HG02571 (cell line): ENCODE measurements around the gene CD6.
A peak's percentile ranks its signal among the peaks of the same experiment; 100 is the strongest.
"Not testable (repeated sequence)": the region's sequence is repeated elsewhere in the genome, so short reads cannot be mapped to it uniquely, and the experiment has no call there.

Experiments used
- ATAC-seq: cut with Tn5 transposase; IDR thresholded peaks from one replicate; pipeline ENCODE4 v1.9.1; 2021; ENCODE audit warnings: mild to moderate bottlenecking, moderate library complexity; ENCODE audit not compliant: unreplicated experiment

Gene CD6

DNA sequence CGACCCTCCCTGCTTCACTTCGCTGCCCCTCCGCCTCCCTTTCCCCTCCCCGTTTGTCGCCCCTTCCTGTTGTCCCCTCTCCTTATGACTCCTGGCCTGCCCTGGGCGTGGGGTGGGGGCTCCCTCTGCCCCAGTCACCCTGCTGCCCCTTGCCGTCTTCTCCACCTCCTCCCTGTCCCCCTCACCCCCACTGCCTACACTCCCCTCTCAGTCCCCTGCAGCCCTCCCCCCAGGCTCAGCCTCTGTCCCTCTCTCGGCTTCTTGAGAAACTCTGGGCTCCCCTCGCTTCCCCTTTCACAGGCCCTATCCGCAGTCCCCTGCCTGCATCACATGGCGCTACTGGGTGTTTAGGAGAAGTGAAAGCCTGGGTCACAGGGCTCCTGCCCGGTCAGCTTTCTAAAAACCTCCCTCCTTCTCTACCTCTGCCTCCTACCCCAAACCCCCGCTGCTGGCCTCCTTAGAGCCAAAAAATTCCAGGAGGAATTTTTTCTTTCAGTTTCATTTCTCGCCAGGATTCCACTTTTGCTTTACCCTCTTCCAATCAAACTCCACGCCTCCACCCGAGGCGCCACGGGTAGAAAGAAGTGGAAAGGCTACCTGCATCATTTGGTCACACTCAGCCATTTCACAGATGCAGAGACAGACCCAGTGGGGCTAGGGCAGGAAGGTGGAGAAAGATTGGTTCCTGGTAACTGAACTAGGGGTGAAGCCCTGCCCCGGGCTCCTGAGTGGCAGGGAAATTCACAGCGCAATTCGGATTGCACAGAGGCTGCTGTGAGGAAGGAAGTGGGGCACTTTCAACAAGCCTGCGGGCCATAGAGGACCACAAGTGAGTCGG is 19.4 kb upstream of the CD6 start, which contains the start of gene SLC15A3:
Gene SLC15A3, minus strand, starts transcription at position 273 of the 838 bp plus-strand sequence. CDS start 625 bp downstream, outside the sequence.
- ATAC-seq = peak; percentile 78

- peak; percentile 19 for ATAC-seq
Measured at GRCh38 chr11:60952742-60953170, 18.7 kb upstream of the CD6 start.

DNA sequence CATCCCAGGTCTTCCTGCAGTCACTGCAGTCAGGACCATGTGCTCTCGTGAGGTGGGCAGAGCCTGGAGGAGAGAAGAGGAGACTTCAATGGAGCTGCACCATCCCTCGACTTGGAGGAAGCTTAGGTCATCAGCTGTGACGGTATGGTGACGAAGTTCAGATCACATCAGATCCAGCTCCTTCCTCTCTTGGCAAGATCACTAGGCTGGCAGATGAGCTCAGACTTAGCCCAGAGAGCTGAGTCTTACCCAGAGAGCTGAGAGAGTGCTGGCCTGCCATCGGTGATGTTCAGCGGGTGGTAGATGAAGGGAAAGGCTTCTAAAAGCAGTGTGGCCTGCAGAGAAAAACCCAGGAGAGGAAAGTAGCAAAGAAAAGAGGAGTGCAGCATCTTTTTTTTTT is 17.7 kb upstream of the CD6 start:
- no peak for ATAC-seq

DNA sequence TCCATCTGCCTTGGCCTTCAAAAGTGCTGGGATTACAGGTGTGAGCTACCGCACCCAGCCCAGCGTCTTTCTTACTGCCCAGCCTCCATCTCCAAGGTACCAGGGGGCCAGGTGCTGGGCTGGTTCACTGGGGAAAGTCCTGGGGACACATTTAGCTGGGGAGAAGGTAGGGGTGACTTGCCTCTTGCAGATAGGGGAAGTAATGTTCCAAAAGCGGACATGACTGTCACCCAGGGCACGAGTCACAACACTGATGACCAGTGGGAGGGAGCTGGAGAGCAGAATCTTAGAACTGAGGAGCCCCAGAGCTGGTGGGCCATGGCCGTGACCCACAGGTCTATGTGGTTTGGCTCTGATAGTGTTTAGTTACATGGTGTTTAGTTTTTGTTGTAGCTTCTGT is 17.1 kb upstream of the CD6 start:
- ATAC-seq = no peak

DNA sequence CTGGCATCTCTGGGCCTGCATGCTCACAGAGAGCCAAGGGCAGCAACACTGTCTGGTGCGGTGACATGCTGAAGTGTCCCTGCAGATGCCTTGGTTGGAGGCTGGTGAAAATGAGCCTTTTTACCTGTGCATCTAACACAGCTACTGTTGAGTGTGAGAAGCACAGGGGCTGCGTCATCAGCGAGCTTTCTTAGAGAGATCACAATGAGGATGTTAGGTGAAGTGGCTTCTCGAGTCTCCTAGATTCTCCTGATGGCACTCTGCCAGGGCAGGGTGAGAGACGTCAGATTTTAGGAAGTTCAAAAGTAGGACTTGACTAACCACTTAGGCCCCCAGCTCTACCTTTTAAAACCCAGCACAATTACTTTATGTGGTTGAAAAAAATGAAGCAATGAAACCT is 15.9 kb upstream of the CD6 start:
- no peak for ATAC-seq

DNA sequence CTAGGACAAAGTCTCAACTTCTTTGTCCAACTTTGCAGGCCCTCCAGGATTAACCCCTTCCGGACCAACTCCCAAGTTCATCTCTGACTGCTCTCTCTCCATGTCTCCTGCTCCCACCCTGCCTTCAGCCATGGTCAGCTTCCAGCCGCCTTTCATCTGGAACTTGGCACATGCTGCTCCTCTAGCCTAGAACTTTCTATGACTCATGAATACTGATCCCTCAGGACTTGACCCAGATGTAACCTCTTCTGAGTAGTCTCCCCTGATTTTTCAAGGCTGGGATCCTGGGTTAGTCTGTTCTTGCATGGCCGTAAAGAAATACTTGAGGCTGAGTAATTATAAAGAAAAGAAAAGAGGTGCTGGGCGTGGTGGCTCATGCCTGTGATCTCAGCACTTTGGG is 14.3 kb upstream of the CD6 start:
- ATAC-seq = no peak

GRCh38 chr11:60959431-60959830 is 12.0 kb upstream of the CD6 start:
- no peak for ATAC-seq

- ATAC-seq = no peak
Measured at GRCh38 chr11:60960405-60960804, 11.1 kb upstream of the CD6 start.

GRCh38 chr11:60964801-60965200 is 6.7 kb upstream of the CD6 start:
- no peak for ATAC-seq

- no peak for ATAC-seq
Measured at GRCh38 chr11:60966890-60967289, 4.6 kb upstream of the CD6 start.

- no peak for ATAC-seq
Measured at GRCh38 chr11:60968223-60968622, 3.3 kb upstream of the CD6 start.

- ATAC-seq = no peak
Measured at GRCh38 chr11:60970369-60970774, 1.1 kb upstream of the CD6 start.

GRCh38 chr11:60970890-60971289 is 590 bp upstream of the CD6 start:
- no peak for ATAC-seq

DNA sequence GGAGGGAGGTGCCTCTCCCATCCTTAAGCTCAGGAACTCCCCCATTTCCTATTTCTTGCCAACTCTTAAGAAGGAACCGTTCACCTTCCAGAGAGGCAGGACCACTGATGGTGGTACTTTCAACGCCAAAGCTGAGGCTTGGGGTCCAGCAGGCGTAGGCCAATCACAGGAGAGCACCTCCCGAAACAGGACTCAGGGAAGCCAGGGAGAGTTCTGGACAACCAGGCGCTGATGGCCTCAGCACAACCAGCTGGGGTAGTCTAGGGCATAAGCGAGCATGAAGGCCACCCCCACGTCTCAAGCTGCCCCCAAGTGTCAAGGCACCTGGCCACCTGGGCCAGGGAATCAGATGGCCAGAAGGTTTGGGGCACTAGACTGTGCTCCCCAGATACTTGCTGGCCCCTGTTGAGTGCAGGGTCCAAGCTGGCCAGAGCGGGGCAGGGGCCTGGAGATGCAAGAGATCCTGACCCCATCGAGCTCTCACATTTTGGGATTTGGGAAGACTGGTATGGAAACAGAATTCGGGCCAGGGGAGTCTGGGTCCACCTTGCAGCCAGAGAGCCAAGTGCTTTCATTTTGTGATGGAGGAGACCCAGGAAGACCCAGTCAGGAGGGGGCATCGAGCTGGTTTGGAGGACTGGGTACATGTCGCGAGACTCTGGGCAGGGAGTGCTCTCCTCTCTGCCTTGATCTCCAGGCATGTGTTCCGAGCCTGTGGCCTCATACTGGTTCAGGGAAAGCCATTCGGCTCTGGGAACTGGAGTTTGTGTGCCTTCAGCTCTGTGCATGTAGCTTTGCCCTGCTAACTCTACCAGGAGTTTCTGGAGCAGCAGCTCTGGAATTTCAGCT is 926 bp downstream of the CD6 start:
- ATAC-seq = no peak

GRCh38 chr11:60973699-60974098 is 2.2 kb downstream of the CD6 start:
- ATAC-seq = no peak

DNA sequence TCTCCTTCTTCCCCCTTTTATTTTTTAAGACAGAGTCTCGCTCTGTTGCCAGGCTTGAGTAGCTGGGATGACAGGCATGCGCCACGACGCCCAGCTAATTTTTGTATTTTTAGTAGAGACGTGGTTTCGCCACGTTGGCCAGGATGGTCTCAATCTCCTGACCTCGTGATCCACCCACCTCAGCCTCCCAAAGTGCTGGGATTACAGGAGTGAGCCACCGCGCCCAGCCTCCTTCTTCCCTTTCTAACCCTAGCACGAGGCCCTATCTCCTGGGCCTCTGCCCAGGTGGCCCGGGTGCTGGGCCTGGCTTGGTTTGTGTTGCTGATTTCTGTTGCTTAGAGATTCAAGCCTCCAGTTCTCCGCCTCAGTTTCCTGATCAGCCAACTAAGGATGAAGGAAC is 2.8 kb downstream of the CD6 start:
- ATAC-seq = not testable (repeated sequence)

GRCh38 chr11:60974726-60975125 is 3.2 kb downstream of the CD6 start:
- ATAC-seq = no peak

DNA sequence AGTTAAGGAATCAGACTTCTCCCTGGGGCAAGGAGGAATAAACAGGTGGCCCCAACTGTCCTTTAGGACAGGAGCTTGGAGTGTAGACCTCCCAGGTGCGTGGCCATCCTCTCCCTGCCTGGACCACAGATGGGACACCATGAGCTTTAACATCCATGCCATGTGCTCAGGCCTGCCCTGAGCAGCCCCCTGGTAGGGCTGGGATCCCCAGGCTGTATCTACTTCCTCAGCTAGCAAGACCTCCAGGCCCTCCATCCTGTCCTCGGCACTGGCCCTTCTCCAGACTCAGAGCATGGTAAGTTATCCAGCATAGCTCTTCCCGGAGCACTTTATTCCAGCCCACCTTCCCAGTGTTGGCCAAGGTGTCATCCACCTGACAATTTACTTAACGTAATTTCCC is 5.7 kb downstream of the CD6 start:
- ATAC-seq = no peak

- ATAC-seq = no peak
Measured at GRCh38 chr11:60977836-60978235, 6.4 kb downstream of the CD6 start.

- peak; percentile 45 for ATAC-seq
Measured at GRCh38 chr11:60978546-60979380, 7.3 kb downstream of the CD6 start.

DNA sequence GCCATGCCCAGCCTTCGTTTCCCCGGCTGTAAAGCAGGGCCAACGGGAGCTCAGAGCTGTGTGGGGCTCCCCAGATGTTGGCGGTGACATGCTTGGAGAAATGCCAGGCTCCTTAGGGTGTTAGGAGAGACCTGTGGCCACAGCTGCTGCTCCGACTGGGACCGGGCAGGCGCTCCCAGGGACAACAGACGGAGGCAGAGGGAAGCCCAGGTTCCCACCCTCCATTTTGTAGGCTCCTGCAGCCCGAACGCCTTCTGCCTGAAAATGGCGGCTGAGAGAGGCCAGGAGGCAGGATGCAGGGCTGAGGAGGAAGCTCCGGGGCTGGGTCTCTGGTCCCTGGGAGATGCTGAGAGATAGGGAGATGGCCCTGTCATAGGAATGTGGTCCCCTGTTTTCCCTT is 10.0 kb downstream of the CD6 start:
- ATAC-seq = no peak
